ENCODE results near the gene SNX21.
"Not testable (repeated sequence)": the region's sequence is repeated elsewhere in the genome, so short reads cannot be mapped to it uniquely, and the experiment has no call there.

Gene SNX21

GRCh38 chr20:45823949-45824835 lies 9.4 kb upstream of the SNX21 start:
- peak; percentile 38 for DNase-seq

- no peak for DNase-seq
These were observed 7.1 kb upstream of the SNX21 start for GRCh38 chr20:45826381-45827019.

GRCh38 chr20:45827030-45827652 lies 6.5 kb upstream of the SNX21 start, which contains the start of gene TNNC2:
Gene TNNC2 (minus strand): TSS chr20:45827312. CDS start chr20:45827248, 64 bp downstream.
- DNase-seq, result no peak

GRCh38 chr20:45827712-45828111 lies 5.9 kb upstream of the SNX21 start:
- DNase-seq, result no peak

- DNase-seq, result no peak
These were observed 5.0 kb upstream of the SNX21 start for GRCh38 chr20:45828589-45828988.

GRCh38 chr20:45829673-45830106 lies 3.9 kb upstream of the SNX21 start:
- DNase-seq, result not testable (repeated sequence)

- DNase-seq, result no peak
These were observed 980 bp upstream of the SNX21 start for GRCh38 chr20:45832619-45833018.

GRCh38 chr20:45833883-45834796 lies 541 bp downstream of the SNX21 start:
- peak; percentile 69 for DNase-seq

- DNase-seq, result no peak
These were observed 1.2 kb downstream of the SNX21 start for GRCh38 chr20:45834797-45835161.

GRCh38 chr20:45835329-45835765 lies 1.7 kb downstream of the SNX21 start:
- DNase-seq, result no peak

- peak; percentile 31 for DNase-seq
These were observed 2.2 kb downstream of the SNX21 start for GRCh38 chr20:45835825-45836224.

GRCh38 chr20:45836841-45837240 lies 3.2 kb downstream of the SNX21 start:
- no peak for DNase-seq

GRCh38 chr20:45840700-45841198 lies 7.2 kb downstream of the SNX21 start:
- DNase-seq, result no peak

- no peak for DNase-seq
These were observed 8.0 kb downstream of the SNX21 start for GRCh38 chr20:45841407-45842129.

GRCh38 chr20:45842169-45842812 lies 8.7 kb downstream of the SNX21 start:
- no peak for DNase-seq

- no peak for DNase-seq
These were observed 9.9 kb downstream of the SNX21 start for GRCh38 chr20:45843506-45843905.

- no peak for DNase-seq
These were observed 11.9 kb downstream of the SNX21 start for GRCh38 chr20:45845452-45845851.

- no peak for DNase-seq
These were observed 14.8 kb downstream of the SNX21 start for GRCh38 chr20:45848421-45848820.

GRCh38 chr20:45848969-45849582 lies 15.5 kb downstream of the SNX21 start:
- no peak for DNase-seq

GRCh38 chr20:45850238-45850637 lies 16.6 kb downstream of the SNX21 start:
- no peak for DNase-seq
